ENCODE measurements around the gene SUPT4H1. TPM values are rescaled to one million over a fixed set of nuclear protein-coding genes. Genes with fewer than 3 reads are reported as not detected.

The SUPT4H1 gene
- total RNA-seq, 1 donor = 67.3 TPM

GRCh38 chr17:58308985-58309917 is 42.8 kb downstream of the SUPT4H1 start:
- no peak for DNase-seq (ENCODE audit: low read depth in 2 of 3, low spot score in 2 of 3)

DNA sequence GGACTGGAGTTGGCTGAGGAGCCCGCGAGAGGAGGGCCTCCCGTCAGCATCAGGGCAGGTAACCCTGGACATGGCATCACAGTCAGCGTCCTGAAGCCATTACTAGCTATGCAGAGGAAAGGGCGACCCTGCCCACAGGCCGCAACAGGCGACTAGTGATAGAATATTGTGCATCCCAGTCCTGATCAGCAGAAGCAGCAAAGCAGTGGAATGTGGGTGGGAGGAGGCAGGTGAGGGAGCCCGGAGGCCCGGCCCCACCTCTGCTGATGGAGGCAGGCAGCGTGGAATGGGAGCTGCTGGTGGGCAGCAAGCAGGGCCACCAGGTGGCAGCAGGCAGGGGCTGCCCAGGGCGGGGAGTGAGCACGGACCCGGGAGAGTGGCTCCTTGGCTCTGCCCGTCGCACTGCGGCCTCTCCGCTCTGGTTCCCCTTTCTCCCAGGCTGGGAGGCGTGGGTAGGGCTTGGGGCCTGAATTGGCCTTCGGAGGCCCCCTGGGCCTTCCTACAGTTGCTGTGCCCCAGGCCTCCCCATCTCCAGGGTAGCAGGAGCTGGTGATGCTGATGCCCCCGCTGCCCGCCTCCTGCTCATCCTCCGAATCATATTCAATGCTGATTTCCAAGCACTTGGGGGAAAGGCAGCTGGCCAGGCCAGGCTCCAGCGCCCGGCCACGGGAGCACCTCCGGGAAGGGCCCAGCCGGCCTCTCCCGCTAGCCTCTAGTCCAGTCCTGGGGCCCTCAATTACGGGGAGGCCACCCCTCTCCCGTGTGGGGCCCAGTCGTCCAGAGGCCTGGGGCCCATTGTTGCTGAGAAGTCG is 43.6 kb downstream of the SUPT4H1 start:
- no peak for DNase-seq (ENCODE audit: low read depth in 2 of 3, low spot score in 2 of 3)

DNA sequence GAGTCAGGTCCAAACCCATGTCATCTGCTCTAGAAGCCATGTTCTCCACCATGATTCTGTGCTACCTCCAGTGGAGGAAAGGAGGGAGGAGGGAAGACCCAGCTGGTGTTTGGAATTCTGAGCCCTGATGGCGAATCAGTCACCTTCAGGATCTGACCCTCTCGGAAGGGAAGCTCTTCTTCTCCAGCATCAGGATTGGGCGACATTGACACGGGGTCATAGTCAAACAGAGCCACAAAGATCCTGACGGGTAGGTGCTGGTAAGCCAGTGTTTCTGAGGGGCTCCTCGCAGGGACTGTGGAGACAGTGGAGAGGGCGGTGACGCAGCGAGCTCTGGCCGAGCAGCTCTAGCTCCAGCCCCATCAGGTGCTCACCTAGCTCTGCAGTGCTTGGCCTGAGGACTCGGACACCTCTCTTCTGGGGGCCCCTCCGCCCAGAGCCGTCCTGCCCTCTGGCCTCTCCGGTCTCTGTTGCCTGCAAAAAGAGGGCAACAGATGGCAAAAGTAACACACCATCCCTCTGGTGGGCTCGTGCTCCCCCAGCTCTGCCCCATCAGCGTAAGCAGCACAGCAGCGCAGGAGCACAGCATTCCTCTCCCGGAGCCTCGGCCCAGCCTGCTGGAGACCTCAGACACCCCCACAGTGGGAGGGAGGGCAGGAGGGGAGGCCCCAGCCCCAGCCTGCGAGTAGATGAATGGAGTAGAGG is 44.4 kb downstream of the SUPT4H1 start:
- DNase-seq (ENCODE audit: low read depth in 2 of 3, low spot score in 2 of 3) = no peak

GRCh38 chr17:58306131-58306951 is 45.7 kb downstream of the SUPT4H1 start:
- DNase-seq (ENCODE audit: low read depth in 2 of 3, low spot score in 2 of 3) = no peak

DNA sequence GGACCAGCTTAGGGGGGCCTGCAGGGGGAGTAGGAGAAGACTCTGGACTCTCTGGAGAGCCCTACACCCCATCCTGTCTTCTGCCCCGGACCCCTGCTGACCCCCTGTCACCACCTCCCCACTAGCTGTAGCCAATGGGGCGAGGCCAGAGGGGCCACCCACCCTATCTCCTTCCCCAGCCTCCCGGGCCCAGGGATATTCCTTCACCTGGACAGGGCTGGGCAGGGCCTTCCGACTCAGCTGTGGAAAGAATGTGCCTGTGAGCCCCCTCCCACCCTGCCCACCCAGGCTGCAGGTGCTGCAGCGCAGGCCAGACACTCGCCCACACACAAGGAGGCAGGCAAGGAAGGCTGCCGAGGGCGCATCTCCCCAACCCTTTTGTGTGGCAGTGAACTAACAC is 46.4 kb downstream of the SUPT4H1 start:
- DNase-seq (ENCODE audit: low read depth in 2 of 3, low spot score in 2 of 3) = no peak

DNA sequence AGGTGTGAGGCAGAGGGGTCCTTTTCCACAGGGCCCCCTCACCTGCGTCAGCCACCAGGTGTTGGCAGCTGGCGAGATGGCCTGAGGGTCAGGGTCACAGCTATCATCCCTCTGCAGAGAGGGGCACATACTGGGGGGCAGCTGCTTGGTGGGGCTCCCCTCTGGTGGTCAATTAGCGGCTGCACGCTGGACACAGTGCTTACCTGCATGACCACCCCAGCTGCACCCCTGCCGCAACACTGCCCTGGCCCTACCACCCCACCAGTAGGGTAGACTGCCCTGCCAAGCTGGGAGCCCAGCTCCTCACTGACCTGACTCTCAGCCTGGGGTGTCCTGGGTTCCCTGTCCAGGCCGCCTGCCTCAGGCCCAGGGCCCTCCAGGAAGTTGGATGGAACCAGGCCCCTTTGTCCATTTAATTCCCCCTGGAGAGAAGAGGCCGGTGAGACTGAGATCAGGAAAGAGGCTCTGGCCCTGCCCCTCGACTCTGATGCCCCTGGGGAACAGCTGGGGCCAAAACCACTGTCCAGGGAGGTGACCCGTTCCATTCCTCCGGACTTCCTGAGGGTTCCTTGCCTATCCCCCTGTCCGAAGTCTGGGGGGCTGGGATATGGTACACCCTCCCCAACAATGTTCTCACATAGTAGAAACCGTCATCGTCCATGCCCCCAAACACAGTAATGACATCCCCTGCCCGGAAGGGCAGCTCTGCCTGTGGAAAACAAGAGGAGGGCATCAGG is 47.1 kb downstream of the SUPT4H1 start:
- DNase-seq (ENCODE audit: low read depth in 2 of 3, low spot score in 2 of 3) = no peak

- DNase-seq (ENCODE audit: low read depth in 2 of 3, low spot score in 2 of 3) = peak; percentile 29 to 72 (median 57)
Observed at GRCh38 chr17:58303971-58304749, 47.8 kb downstream of the SUPT4H1 start.

DNA sequence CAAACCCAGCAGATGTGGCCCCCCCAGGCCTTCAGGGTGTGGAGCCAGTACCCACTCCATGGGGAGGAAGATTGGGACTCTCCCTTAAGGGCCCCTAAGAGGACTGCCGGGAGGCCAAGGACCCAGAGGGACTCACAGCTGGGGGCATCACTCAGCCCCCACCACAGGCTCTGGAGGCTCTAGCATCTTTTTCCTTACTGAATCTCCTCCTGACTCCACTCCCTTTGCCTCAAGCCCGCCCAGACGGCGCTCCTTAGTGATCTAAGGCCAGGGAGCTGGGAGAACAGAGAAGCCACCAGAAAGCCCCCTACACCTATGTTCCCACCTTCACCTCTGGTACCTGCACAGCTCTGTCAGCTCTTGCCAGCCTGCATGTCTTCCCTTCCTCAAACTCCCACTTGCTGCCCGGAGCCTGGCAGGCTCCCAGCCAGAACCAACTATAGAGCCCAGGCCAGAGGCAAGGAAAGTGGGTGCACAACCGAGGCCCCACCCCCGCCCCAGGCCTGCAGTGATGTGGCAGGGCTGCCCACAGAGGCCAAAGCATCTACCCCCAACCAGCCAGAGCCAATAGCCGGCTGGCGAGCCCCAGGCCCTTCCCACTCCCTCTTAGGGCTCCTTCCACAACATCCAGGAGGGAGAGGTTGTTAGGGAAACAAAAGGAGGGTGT is 48.9 kb downstream of the SUPT4H1 start:
- DNase-seq (ENCODE audit: low read depth in 2 of 3, low spot score in 2 of 3) = no peak

DNA sequence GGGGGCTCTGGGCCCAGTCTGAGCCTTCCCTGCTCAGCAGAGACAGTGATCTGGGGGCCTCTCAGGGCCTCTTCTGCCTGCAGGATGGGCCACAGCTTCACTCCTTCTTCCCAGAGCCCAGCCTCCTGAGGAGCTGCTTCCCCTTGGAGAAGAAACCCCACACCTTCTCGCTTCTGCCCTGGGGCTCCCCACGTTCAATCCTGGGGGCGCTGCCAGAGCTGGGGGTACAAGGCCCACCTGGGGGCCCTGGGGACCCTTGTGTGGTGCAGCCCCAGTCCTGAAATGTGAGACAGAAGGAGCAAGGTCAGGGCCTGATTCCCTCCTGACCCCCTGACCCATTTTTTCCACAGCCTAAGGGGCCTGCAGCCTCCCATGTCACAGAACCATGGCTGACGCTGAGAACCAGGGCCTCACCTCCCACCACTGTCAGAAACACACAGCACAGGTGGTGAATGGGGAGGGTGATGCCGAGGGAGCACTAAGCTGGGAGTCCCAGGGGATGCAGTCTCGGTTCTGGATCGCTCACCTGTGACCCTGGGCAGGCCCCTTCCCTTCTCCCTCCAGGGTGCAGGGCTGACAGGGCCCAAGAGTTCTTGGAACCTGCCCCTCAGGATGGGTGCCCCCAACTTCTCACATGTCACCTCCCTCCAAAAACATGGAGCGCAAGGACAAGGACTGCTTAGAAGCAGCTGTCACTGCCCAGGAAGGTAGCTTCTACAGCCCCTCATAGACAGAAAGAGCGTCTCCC is 49.7 kb downstream of the SUPT4H1 start:
- DNase-seq (ENCODE audit: low read depth in 2 of 3, low spot score in 2 of 3) = no peak

DNA sequence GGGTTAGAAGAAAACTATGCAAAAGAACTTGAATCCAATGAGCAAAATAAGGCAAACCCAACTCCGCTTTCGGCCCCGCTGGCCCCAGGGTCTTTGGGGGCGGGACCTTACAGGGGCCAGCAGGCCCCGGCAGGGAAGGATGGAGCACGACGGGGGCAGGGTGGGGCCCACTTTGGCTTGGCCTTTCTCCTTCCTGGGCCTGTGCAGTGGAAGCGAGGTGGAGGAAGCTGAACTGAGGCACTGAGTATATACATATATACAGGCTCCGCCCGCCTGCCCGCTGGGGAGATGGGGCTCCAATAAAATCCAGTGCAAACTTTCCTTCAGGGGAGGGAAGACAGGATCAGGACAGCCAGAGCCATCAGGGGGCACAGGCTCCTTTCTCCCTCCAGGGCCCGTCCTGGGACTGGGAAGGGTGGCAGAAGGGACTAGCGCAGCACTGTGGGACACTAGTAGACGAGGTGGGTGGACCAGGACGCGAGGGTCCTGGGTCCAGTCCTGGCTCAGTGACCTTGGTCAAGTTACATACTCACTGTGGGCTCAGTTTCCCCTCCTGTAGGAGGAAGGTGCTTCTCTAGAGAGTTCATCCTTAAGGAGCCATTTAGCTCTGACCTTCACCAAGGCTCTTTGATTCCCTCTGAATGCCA is 50.4 kb downstream of the SUPT4H1 start:
- no peak for DNase-seq (ENCODE audit: low read depth in 2 of 3, low spot score in 2 of 3)

GRCh38 chr17:58300336-58300735 is 51.7 kb downstream of the SUPT4H1 start:
- no peak for DNase-seq (ENCODE audit: low read depth in 2 of 3, low spot score in 2 of 3)

Small RNA genes lying within 50 kb of the gene (small RNA-seq; reads per million reads assigned to genes)
- not detected for gene MIR4736

Other genes with a start within 250 kb of the SUPT4H1 start
- 0.81 TPM for gene OR4D1, start 203.8 kb downstream of the SUPT4H1 start, total RNA-seq
- gene OR4D2, start 185.2 kb downstream of the SUPT4H1 start, total RNA-seq = under 0.01 TPM
- gene EPX, start 159.5 kb downstream of the SUPT4H1 start, total RNA-seq = 0.54 TPM
- 21.3 TPM for gene MKS1, start 132.9 kb downstream of the SUPT4H1 start, total RNA-seq
- gene LPO, start 113.6 kb downstream of the SUPT4H1 start, total RNA-seq = under 0.01 TPM
- 371 TPM for gene MPO, start 71.3 kb downstream of the SUPT4H1 start, total RNA-seq
- gene TSPOAP1, start 23.4 kb downstream of the SUPT4H1 start, total RNA-seq = 16.7 TPM
- gene RNF43, start 65.3 kb upstream of the SUPT4H1 start, total RNA-seq = 0.54 TPM
- gene HSF5, start 136.2 kb upstream of the SUPT4H1 start, total RNA-seq = 2.4 TPM
- 55.2 TPM for gene MTMR4, start 162.4 kb upstream of the SUPT4H1 start, total RNA-seq

Data from hematopoietic multipotent progenitor cell (in vitro differentiated cells).